Measurements from ENCODE around the gene ELOF1. TPM values are rescaled to one million over a fixed set of nuclear protein-coding genes. Genes with fewer than 3 reads are reported as not detected.

Gene ELOF1
- total RNA-seq, 1 experiment from 2014 or later, result 72.1 TPM

GRCh38 chr19:11587975-11588631 lies 29.1 kb upstream of the ELOF1 start:
- H3K9me3 Mint-ChIP-seq (ENCODE audit: unreplicated experiment), result no peaks in the 10 kb centered on the region
- no peaks in the 10 kb centered on the region for H3K27me3 Mint-ChIP-seq (ENCODE audit: insufficient read depth, unreplicated experiment)
- intact Hi-C loops (cut with micrococcal nuclease), result loop anchor here (1.0 to 10.0 kb wide), 6 partner anchors 28 to 451 kb away; partner anchors contain the start of gene CNN1
- ChIA-PET CTCF (interaction anchor here (0.6 to 2.3 kb wide), 26 partner anchors 8 to 462 kb away, joined by 3 to 11 read pairs (median 3); partner anchors contain the start of gene ODAD3), POLR2A (interaction anchor here (0.5 to 1.2 kb wide), 4 partner anchors 10 to 1549 kb away, joined by 3 to 4 read pairs (median 3); partner anchors contain the start of genes CCDC159 and ELOF1)
- peaks cover 13% of the 10 kb centered on the region for H3K4me1 Mint-ChIP-seq (ENCODE audit: insufficient read depth, unreplicated experiment)
- H3K4me3 Mint-ChIP-seq (ENCODE audit: unreplicated experiment), result no peak overlapping the region
- H3K36me3 Mint-ChIP-seq (ENCODE audit: insufficient read depth, unreplicated experiment), result no peaks in the 10 kb centered on the region
- DNase-seq (ENCODE audit: unreplicated experiment), result no peak
- TF ChIP-seq, protein P1, sequence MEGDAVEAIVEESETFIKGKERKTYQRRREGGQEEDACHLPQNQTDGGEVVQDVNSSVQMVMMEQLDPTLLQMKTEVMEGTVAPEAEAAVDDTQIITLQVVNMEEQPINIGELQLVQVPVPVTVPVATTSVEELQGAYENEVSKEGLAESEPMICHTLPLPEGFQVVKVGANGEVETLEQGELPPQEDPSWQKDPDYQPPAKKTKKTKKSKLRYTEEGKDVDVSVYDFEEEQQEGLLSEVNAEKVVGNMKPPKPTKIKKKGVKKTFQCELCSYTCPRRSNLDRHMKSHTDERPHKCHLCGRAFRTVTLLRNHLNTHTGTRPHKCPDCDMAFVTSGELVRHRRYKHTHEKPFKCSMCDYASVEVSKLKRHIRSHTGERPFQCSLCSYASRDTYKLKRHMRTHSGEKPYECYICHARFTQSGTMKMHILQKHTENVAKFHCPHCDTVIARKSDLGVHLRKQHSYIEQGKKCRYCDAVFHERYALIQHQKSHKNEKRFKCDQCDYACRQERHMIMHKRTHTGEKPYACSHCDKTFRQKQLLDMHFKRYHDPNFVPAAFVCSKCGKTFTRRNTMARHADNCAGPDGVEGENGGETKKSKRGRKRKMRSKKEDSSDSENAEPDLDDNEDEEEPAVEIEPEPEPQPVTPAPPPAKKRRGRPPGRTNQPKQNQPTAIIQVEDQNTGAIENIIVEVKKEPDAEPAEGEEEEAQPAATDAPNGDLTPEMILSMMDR (IDR thresholded peaks at IDR 0.05; ENCODE audit: unreplicated experiment), result no peak
- no TSS peak for BruUV-seq (replicated peaks)
- H3K27ac Mint-ChIP-seq (ENCODE audit: low read depth, unreplicated experiment), result no peak overlapping the region

DNA sequence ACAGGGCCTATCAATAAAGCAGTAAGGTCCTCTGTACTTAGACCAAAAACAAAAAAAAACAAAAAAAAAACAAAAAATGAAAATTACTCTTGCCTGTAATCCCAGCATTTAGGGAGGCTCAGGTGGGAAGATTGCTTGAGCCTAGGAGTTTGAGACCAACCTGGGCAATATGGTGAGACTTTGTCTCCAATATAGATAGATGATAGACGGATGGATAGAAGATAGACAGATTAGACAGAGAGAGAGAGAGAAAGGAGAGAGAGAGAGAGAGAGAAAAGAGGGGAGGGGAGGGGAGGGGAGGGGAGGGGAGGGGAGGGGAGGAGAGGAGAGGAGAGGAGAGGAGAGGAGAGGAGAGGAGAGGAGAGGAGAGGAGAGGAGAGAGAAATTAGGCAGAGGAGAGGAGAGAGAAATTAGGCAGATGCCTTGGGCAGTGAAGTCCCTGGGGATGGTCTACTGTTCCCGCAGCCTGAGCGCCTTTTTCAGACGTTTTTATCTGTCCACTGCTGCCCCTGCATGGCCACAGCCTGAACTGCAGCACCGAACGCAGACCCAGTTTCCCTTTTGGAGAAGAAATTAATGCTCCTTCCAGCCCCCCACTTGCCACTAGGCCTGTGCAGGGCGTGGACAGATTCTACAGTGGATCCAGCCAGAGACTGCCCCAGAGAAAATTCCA lies 28.4 kb upstream of the ELOF1 start:
- TF ChIP-seq, protein P1 (IDR thresholded peaks at IDR 0.05; ENCODE audit: unreplicated experiment), result peak; percentile 94
- intact Hi-C loops (cut with micrococcal nuclease), result loop anchor here (1.0 to 10.0 kb wide), 6 partner anchors 27 to 450 kb away; partner anchors contain the start of gene CNN1
- BruUV-seq (replicated peaks), result no TSS peak
- POLR2A ChIA-PET, result interaction anchor here (0.5 to 1.2 kb wide), 3 partner anchors 10 to 1548 kb away, joined by 3 to 4 read pairs (median 3); partner anchors contain the start of gene CCDC159
- H3K4me1 Mint-ChIP-seq (ENCODE audit: insufficient read depth, unreplicated experiment), result peaks cover 13% of the 10 kb centered on the region
- no peaks in the 10 kb centered on the region for H3K36me3 Mint-ChIP-seq (ENCODE audit: insufficient read depth, unreplicated experiment)
- H3K9me3 Mint-ChIP-seq (ENCODE audit: unreplicated experiment), result no peaks in the 10 kb centered on the region
- H3K27ac Mint-ChIP-seq (ENCODE audit: low read depth, unreplicated experiment), result no peak overlapping the region
- DNase-seq (ENCODE audit: unreplicated experiment), result peak; percentile 65
- CTCF ChIA-PET, result interaction anchor here (0.7 to 2.3 kb wide), 10 partner anchors 25 to 461 kb away, joined by 3 to 11 read pairs (median 4); partner anchors contain the start of gene ODAD3
- no peaks in the 10 kb centered on the region for H3K27me3 Mint-ChIP-seq (ENCODE audit: insufficient read depth, unreplicated experiment)
- H3K4me3 Mint-ChIP-seq (ENCODE audit: unreplicated experiment), result no peak overlapping the region

DNA sequence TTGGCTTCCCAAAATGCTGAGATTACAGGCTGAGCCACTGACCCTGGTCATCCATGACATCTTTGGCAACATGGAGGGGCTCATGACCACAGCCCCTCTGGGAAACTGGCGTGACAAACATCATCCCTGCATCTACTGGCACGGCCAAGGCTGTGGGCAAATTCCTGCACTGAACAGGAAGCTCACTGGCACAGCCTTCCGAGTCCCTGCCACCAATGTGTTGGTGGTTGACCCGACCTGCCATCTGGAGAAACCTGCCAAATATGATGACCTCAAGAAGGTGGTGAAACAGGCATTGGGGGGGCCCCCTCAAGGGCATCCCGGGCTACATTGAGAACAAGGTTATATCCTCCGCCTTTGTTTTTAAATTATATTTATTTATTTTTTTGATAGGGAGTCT lies 27.3 kb upstream of the ELOF1 start:
- Mint-ChIP-seq H3K4me1 (ENCODE audit: insufficient read depth, unreplicated experiment) (peaks cover 15% of the 10 kb centered on the region), H3K36me3 (ENCODE audit: insufficient read depth, unreplicated experiment) (no peaks in the 10 kb centered on the region), H3K27me3 (ENCODE audit: insufficient read depth, unreplicated experiment) (no peaks in the 10 kb centered on the region), H3K27ac (ENCODE audit: low read depth, unreplicated experiment) (no peak overlapping the region), H3K9me3 (ENCODE audit: unreplicated experiment) (no peaks in the 10 kb centered on the region), H3K4me3 (ENCODE audit: unreplicated experiment) (no peak overlapping the region)
- ChIA-PET CTCF (interaction anchor here (0.7 to 0.8 kb wide), 4 partner anchors 206 to 550 kb away, joined by 3 to 5 read pairs (median 4); no protein-coding TSS in a partner anchor), POLR2A (no interaction called here)
- DNase-seq (ENCODE audit: unreplicated experiment), result no peak
- TF ChIP-seq, protein P1 (IDR thresholded peaks at IDR 0.05; ENCODE audit: unreplicated experiment), result no peak
- no TSS peak for BruUV-seq (replicated peaks)
- intact Hi-C loops (cut with micrococcal nuclease), result loop anchor here (2.0 to 10.0 kb wide), 3 partner anchors 52 to 449 kb away; partner anchors contain the start of gene CNN1

- peaks cover 6% of the 10 kb centered on the region for H3K4me1 Mint-ChIP-seq (ENCODE audit: insufficient read depth, unreplicated experiment)
- no peak overlapping the region for H3K27ac Mint-ChIP-seq (ENCODE audit: low read depth, unreplicated experiment)
- TF ChIP-seq, protein P1 (IDR thresholded peaks at IDR 0.05; ENCODE audit: unreplicated experiment), result no peak
- intact Hi-C loops (cut with micrococcal nuclease), result loop anchor here (10.0 kb wide), 1 partner anchor 47 kb away; the partner anchor contains the start of gene CNN1
- POLR2A ChIA-PET, result interaction anchor here (0.5 kb wide), 1 partner anchor 326 kb away, joined by 3 read pairs; no protein-coding TSS in a partner anchor
- H3K27me3 Mint-ChIP-seq (ENCODE audit: insufficient read depth, unreplicated experiment), result no peaks in the 10 kb centered on the region
- no TSS peak for BruUV-seq (replicated peaks)
- no peaks in the 10 kb centered on the region for H3K36me3 Mint-ChIP-seq (ENCODE audit: insufficient read depth, unreplicated experiment)
- no peak overlapping the region for H3K4me3 Mint-ChIP-seq (ENCODE audit: unreplicated experiment)
- no peak for DNase-seq (ENCODE audit: unreplicated experiment)
- H3K9me3 Mint-ChIP-seq (ENCODE audit: unreplicated experiment), result no peaks in the 10 kb centered on the region
- CTCF ChIA-PET, result interaction anchor here (0.6 to 1.6 kb wide), 3 partner anchors 12 to 153 kb away, joined by 5 to 7 read pairs (median 5); no protein-coding TSS in a partner anchor
These were observed 22.7 kb upstream of the ELOF1 start for GRCh38 chr19:11581740-11582139.

All from MCF 10A (cell line).